ENCODE measurements around the gene IFT81.

The IFT81 gene

GRCh38 chr12:110244372-110244771 lies 120.2 kb downstream of the IFT81 start:
- no peaks in the 10 kb centered on the region for H3K36me3 ChIP-seq (ENCODE audit: control insufficient read depth in 2 of 2, insufficient read depth in 1 of 2, low read length in 2 of 2)
- TF ChIP-seq ZNF548 (tag by site-specific recombination; IDR thresholded peaks at IDR 0.05) (no peak), ZNF529 (tag by site-specific recombination; IDR thresholded peaks at IDR 0.05; ENCODE audit: insufficient replicate concordance) (no peak), SP3 (tag by site-specific recombination; IDR thresholded peaks at IDR 0.05) (no peak), ZNF624 (tag by site-specific recombination; IDR thresholded peaks at IDR 0.05) (no peak), ZNF157 (tag by site-specific recombination; IDR thresholded peaks at IDR 0.05) (no peak), ZBTB48 (tag by site-specific recombination; IDR thresholded peaks at IDR 0.05) (no peak)
- H3K4me1 ChIP-seq (ENCODE audit: control insufficient read depth, insufficient read depth, low read length), result peaks cover 4% of the 10 kb centered on the region
- no peaks in the 10 kb centered on the region for H3K9me3 ChIP-seq (ENCODE audit: control insufficient read depth, insufficient read depth, low read depth, low read length)
- POLR2A ChIA-PET, result no interaction called here
- no peak overlapping the region for H3K27ac ChIP-seq (ENCODE audit: extremely low read depth, low read depth, low read length)
- CTCF ChIA-PET, result interaction anchor here (0.6 to 1.0 kb wide), 7 partner anchors 12 to 494 kb away, joined by 3 to 5 read pairs (median 4); no protein-coding TSS in a partner anchor
- no peak overlapping the region for H3K4me3 ChIP-seq (ENCODE audit: low read depth, low read length)

GRCh38 chr12:110244829-110245228 lies 120.7 kb downstream of the IFT81 start:
- no peak overlapping the region for H3K27ac ChIP-seq (ENCODE audit: extremely low read depth, low read depth, low read length)
- ChIA-PET CTCF (interaction anchor here (0.6 to 1.0 kb wide), 7 partner anchors 12 to 493 kb away, joined by 3 to 5 read pairs (median 4); no protein-coding TSS in a partner anchor), POLR2A (no interaction called here)
- H3K4me1 ChIP-seq (ENCODE audit: control insufficient read depth, insufficient read depth, low read length), result peaks cover 4% of the 10 kb centered on the region
- H3K9me3 ChIP-seq (ENCODE audit: control insufficient read depth, insufficient read depth, low read depth, low read length), result no peaks in the 10 kb centered on the region
- H3K4me3 ChIP-seq (ENCODE audit: low read depth, low read length), result no peak overlapping the region
- peak; percentile 46; the same call in 1 of the 2 replicates for TF ChIP-seq ZNF341 (tag by site-specific recombination; IDR thresholded peaks at IDR 0.05; ENCODE audit: low read depth)
- no peak for TF ChIP-seq ZBTB48 (tag by site-specific recombination; IDR thresholded peaks at IDR 0.05)
- H3K36me3 ChIP-seq (ENCODE audit: control insufficient read depth in 2 of 2, insufficient read depth in 1 of 2, low read length in 2 of 2), result no peaks in the 10 kb centered on the region

- CTCF ChIA-PET, result interaction anchor here (0.6 to 1.2 kb wide), 2 partner anchors 11 to 493 kb away, joined by 3 to 4 read pairs; no protein-coding TSS in a partner anchor
Measured at GRCh38 chr12:110245369-110245772, 121.2 kb downstream of the IFT81 start.

More at GRCh38 chr12:110245369-110245772, 121.2 kb downstream of the IFT81 start:
- POLR2A ChIA-PET, result no interaction called here
- Histone ChIP-seq H3K9me3 (ENCODE audit: control insufficient read depth, insufficient read depth, low read depth, low read length) (no peaks in the 10 kb centered on the region), H3K27ac (ENCODE audit: extremely low read depth, low read depth, low read length) (no peak overlapping the region), H3K36me3 (ENCODE audit: control insufficient read depth in 2 of 2, insufficient read depth in 1 of 2, low read length in 2 of 2) (no peaks in the 10 kb centered on the region), H3K4me3 (ENCODE audit: low read depth, low read length) (no peak overlapping the region), H3K4me1 (ENCODE audit: control insufficient read depth, insufficient read depth, low read length) (peaks cover 4% of the 10 kb centered on the region)
- TF ChIP-seq ZIC2 (tag by site-specific recombination; IDR thresholded peaks at IDR 0.05) (peak; percentile 20; the same call in 1 of the 2 replicates), REST (tag by site-specific recombination; IDR thresholded peaks at IDR 0.05) (peak; percentile 92), PRDM1 (tag by site-specific recombination; IDR thresholded peaks at IDR 0.05) (no peak), ZNF426 (tag by site-specific recombination; IDR thresholded peaks at IDR 0.05) (no peak), FEZF1 (tag by site-specific recombination; IDR thresholded peaks at IDR 0.05) (no peak), GLI2 (tag by site-specific recombination; IDR thresholded peaks at IDR 0.05; ENCODE audit: borderline replicate concordance, low read depth) (no peak)
